Sigmoid colon (tissue), 4 donors: Measurements from ENCODE around the gene FEN1.

Experiments
- POLR2A ChIP-seq, 2 donors: fragments of 450-650 bp; IDR thresholded peaks; one replicate each; pipeline ENCODE4 v1.6.1; 2016; ENCODE audit warnings: antibody characterized with exemption in 2 of 2, mild to moderate bottlenecking in 2 of 2, moderate library complexity in 2 of 2
- POLR2AphosphoS5 ChIP-seq, 4 donors: sonication (generic); formaldehyde crosslinking; IDR thresholded peaks; one replicate each; pipeline ENCODE4 v1.6.1; 2017; ENCODE audit warnings: antibody characterized with exemption in 4 of 4
- TF ChIP-seq, protein P1 (sequence below), 4 experiments: fragments of 450-650 bp in 3 of 4; fragments of 200-600 bp in 1 of 4; IDR thresholded peaks; one replicate each; pipeline ENCODE4 v1.5.1; 2016 to 2019; ENCODE audit warnings: antibody characterized with exemption in 4 of 4, mild to moderate bottlenecking in 3 of 4, moderate library complexity in 2 of 4

DNA sequence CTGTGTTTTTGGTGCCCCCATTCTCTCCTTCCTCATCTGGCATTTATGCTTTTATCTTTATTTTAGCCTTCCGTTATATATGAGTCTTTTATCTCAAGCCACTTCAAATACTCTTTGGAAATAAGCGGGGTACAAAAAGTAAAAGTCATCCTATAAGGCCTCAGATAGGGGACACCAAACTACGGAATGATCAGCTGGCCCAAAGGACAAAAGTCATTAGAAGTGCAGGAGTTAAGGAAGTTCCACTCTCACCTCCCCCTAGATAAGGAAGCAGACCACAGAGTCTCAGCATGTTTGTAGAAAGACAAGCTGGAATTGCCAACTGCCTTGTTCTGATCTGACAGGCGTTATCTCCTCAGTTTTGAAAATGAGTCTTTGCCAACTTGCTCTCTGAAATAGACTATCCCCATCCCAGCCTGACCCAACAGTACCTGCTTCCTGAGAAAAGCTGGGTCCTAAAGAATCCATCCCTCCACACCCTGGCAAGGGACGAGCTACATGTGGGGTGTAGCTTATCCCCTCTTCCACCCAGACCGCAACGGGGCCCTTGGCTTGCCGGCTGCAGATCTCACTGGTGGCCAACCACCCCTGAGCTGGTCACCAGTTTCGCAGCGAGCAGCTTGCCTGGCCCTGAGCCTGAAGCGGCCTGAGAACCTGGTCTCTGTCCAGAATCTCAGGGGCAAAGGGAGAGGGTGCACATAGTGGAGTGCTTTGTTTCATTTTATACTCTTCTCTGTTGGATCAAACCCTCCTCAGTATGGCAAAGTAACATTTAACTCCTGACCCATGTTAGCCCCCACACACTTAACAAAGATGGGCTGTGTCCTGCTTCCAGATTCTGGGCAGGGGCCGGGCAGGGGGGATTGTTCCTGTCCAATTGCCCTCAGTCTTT, 49.2 kb downstream of the FEN1 start:
- no peak for TF ChIP-seq POLR2A (IDR thresholded peaks at IDR 0.05)
- TF ChIP-seq POLR2AphosphoS5 (IDR thresholded peaks at IDR 0.05): no peak
- TF ChIP-seq, protein P1, sequence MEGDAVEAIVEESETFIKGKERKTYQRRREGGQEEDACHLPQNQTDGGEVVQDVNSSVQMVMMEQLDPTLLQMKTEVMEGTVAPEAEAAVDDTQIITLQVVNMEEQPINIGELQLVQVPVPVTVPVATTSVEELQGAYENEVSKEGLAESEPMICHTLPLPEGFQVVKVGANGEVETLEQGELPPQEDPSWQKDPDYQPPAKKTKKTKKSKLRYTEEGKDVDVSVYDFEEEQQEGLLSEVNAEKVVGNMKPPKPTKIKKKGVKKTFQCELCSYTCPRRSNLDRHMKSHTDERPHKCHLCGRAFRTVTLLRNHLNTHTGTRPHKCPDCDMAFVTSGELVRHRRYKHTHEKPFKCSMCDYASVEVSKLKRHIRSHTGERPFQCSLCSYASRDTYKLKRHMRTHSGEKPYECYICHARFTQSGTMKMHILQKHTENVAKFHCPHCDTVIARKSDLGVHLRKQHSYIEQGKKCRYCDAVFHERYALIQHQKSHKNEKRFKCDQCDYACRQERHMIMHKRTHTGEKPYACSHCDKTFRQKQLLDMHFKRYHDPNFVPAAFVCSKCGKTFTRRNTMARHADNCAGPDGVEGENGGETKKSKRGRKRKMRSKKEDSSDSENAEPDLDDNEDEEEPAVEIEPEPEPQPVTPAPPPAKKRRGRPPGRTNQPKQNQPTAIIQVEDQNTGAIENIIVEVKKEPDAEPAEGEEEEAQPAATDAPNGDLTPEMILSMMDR (IDR thresholded peaks at IDR 0.05): no peak
